HUES48 (cell line): ENCODE data around the gene SEC61B.
A peak's percentile ranks its signal among the peaks of the same experiment; 100 is the strongest.

Experiments
- H3K27ac ChIP-seq: one replicate; pipeline ENCODE4 v1.7.0; 2013; ENCODE audit warnings: low read depth, low read length, inconsistent platforms
- H3K27me3 ChIP-seq: 2 replicates; pipeline ENCODE4 v1.6.1; 2013; ENCODE audit warnings: mild to moderate bottlenecking, low read length; ENCODE audit not compliant: control insufficient read depth, insufficient read depth
- H3K36me3 ChIP-seq: 2 replicates; pipeline ENCODE4 v1.6.1; 2013; ENCODE audit warnings: low read length; ENCODE audit not compliant: control insufficient read depth, insufficient read depth
- H3K4me1 ChIP-seq: 2 replicates; pipeline ENCODE4 v1.6.1; 2013; ENCODE audit warnings: mild to moderate bottlenecking, low read length; ENCODE audit not compliant: control insufficient read depth, insufficient read depth
- H3K4me3 ChIP-seq: 2 replicates; pipeline ENCODE4 v1.5.1; 2013; ENCODE audit warnings: mild to moderate bottlenecking, low read depth, low read length
- H3K9ac ChIP-seq: 2 replicates; pipeline ENCODE4 v1.6.1; 2013; ENCODE audit warnings: mild to moderate bottlenecking, low read depth, low read length, moderate library complexity
- H3K9me3 ChIP-seq: 2 replicates; pipeline ENCODE4 v1.6.1; 2013; ENCODE audit warnings: low read length; ENCODE audit not compliant: control insufficient read depth, insufficient read depth

The SEC61B gene

GRCh38 chr9:99221621-99222415, at the start of gene SEC61B, which contains the start of gene ALG2:
TSS of gene SEC61B (plus strand) at chr9:99222282. CDS start at chr9:99222364, 82 bp downstream.
TSS of gene ALG2 (minus strand) at chr9:99221942. CDS start at chr9:99221894, 48 bp downstream.
- peaks cover 49% of the 10 kb centered on the region for H3K36me3 ChIP-seq
- H3K9ac ChIP-seq = peak within 1 kb of the TSS; percentile 97
- H3K27ac ChIP-seq = peak within 1 kb of the TSS; percentile 95
- no peaks in the 10 kb centered on the region for H3K9me3 ChIP-seq
- 0 out of 2 replicates have a peak, but pooled peaks cover 6% of the 10 kb centered on the region for H3K4me1 ChIP-seq
- H3K4me3 ChIP-seq = peak within 1 kb of the TSS; percentile 95
- H3K27me3 ChIP-seq = no peaks in the 10 kb centered on the region

- H3K9ac ChIP-seq = no peak overlapping the region
- no peak overlapping the region for H3K27ac ChIP-seq
- peaks cover 39% of the 10 kb centered on the region for H3K4me1 ChIP-seq
- H3K9me3 ChIP-seq = no peaks in the 10 kb centered on the region
- H3K4me3 ChIP-seq = no peak overlapping the region
- H3K36me3 ChIP-seq = no peaks in the 10 kb centered on the region
- H3K27me3 ChIP-seq = no peaks in the 10 kb centered on the region
Observed at GRCh38 chr9:99173570-99174504, 48.2 kb upstream of the SEC61B start.

- H3K36me3 ChIP-seq = no peaks in the 10 kb centered on the region
- H3K27ac ChIP-seq = peak overlapping the region; percentile 43
- peaks cover 23% of the 10 kb centered on the region for H3K4me1 ChIP-seq
- H3K9me3 ChIP-seq = no peaks in the 10 kb centered on the region
- H3K27me3 ChIP-seq = no peaks in the 10 kb centered on the region
- no peak overlapping the region for H3K9ac ChIP-seq
- no peak overlapping the region for H3K4me3 ChIP-seq
Observed at GRCh38 chr9:99176527-99177013, 45.5 kb upstream of the SEC61B start.

- Histone ChIP-seq H3K4me1 (peaks cover 18% of the 10 kb centered on the region), H3K27me3 (no peaks in the 10 kb centered on the region), H3K27ac (no peak overlapping the region), H3K9ac (no peak overlapping the region), H3K4me3 (no peak overlapping the region), H3K36me3 (no peaks in the 10 kb centered on the region), H3K9me3 (no peaks in the 10 kb centered on the region)
Observed at GRCh38 chr9:99177576-99178366, 44.3 kb upstream of the SEC61B start.

- H3K4me3 ChIP-seq = no peak overlapping the region
- H3K9me3 ChIP-seq = no peaks in the 10 kb centered on the region
- H3K27ac ChIP-seq = no peak overlapping the region
- 0 out of 2 replicates have a peak, but pooled peaks cover 8% of the 10 kb centered on the region for H3K4me1 ChIP-seq
- H3K36me3 ChIP-seq = no peaks in the 10 kb centered on the region
- no peaks in the 10 kb centered on the region for H3K27me3 ChIP-seq
- no peak overlapping the region for H3K9ac ChIP-seq
Observed at GRCh38 chr9:99178912-99179872, 42.9 kb upstream of the SEC61B start.

- Histone ChIP-seq H3K9ac (no peak overlapping the region), H3K9me3 (no peaks in the 10 kb centered on the region), H3K36me3 (no peaks in the 10 kb centered on the region), H3K4me1 (0 out of 2 replicates have a peak, but pooled peaks cover 8% of the 10 kb centered on the region), H3K4me3 (no peak overlapping the region), H3K27ac (no peak overlapping the region), H3K27me3 (no peaks in the 10 kb centered on the region)
Observed at GRCh38 chr9:99180199-99180598, 41.9 kb upstream of the SEC61B start.

- H3K27ac ChIP-seq = no peak overlapping the region
Observed at GRCh38 chr9:99180662-99181061, 41.4 kb upstream of the SEC61B start.

GRCh38 chr9:99181206-99181605, 40.9 kb upstream of the SEC61B start:
- H3K36me3 ChIP-seq = no peaks in the 10 kb centered on the region
- 0 out of 2 replicates have a peak, but pooled peaks cover 8% of the 10 kb centered on the region for H3K4me1 ChIP-seq
- no peaks in the 10 kb centered on the region for H3K9me3 ChIP-seq
- H3K4me3 ChIP-seq = no peak overlapping the region
- no peak overlapping the region for H3K27ac ChIP-seq
- H3K9ac ChIP-seq = no peak overlapping the region
- H3K27me3 ChIP-seq = no peaks in the 10 kb centered on the region

More at GRCh38 chr9:99180662-99181061, 41.4 kb upstream of the SEC61B start:
- no peak overlapping the region for H3K4me3 ChIP-seq
- 0 out of 2 replicates have a peak, but pooled peaks cover 8% of the 10 kb centered on the region for H3K4me1 ChIP-seq
- H3K36me3 ChIP-seq = no peaks in the 10 kb centered on the region
- H3K9me3 ChIP-seq = no peaks in the 10 kb centered on the region
- no peaks in the 10 kb centered on the region for H3K27me3 ChIP-seq
- no peak overlapping the region for H3K9ac ChIP-seq

- H3K27ac ChIP-seq = no peak overlapping the region
- 0 out of 2 replicates have a peak, but pooled peaks cover 4% of the 10 kb centered on the region for H3K4me1 ChIP-seq
- H3K27me3 ChIP-seq = no peaks in the 10 kb centered on the region
- H3K9me3 ChIP-seq = no peaks in the 10 kb centered on the region
- H3K36me3 ChIP-seq = no peaks in the 10 kb centered on the region
- H3K9ac ChIP-seq = no peak overlapping the region
- H3K4me3 ChIP-seq = no peak overlapping the region
Observed at GRCh38 chr9:99181621-99182020, 40.5 kb upstream of the SEC61B start.
